ENCODE results near the gene MINAR1. TPM values are rescaled to one million over a fixed set of nuclear protein-coding genes. Genes with fewer than 3 reads are reported as not detected.

The MINAR1 gene
- total RNA-seq, 2 experiments from 2014 or later: 0.31 to 0.32 TPM

DNA sequence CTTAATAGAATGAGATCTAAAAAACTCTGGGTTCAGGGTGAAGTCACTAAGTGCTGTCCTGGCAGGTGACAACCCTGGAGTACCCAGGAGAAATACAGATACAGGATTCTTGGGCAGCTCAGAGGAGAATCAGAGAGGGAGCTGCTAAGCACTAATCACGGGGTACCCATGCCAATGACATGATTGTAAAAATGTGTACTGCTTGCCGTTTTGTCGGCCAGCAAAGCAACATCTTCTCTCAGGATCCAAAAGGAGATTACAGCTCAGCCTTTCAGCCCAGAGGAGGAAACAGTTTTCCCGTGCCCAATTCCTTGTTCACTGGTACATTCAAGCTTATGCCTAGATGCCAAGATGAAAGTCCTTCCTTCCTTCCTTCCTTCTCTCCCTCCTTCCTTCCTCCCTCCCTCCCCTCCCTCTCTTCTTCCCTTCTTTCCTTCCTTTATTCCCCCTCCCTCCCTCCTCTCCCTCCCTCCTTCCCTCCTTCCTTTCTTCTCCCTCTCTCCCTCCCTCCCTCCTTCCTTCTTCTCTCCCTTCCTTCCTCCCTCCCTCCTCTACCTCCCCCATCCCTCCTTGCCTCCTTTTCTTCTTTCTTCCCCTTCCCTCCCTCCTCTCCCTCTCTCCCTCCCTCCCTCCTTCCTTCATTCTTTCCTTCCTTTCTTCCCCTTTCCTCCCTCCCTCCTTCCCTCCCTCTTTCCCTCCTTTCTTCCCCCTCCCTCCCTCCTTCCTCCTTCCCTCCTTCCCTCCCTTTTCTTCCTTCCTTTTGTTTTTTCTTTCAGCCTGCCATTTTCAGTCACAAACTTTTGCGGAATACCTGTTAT is 4.1 kb upstream of the MINAR1 start:
- POLR2A ChIA-PET: no interaction called here
- CTCF ChIA-PET: no interaction called here

DNA sequence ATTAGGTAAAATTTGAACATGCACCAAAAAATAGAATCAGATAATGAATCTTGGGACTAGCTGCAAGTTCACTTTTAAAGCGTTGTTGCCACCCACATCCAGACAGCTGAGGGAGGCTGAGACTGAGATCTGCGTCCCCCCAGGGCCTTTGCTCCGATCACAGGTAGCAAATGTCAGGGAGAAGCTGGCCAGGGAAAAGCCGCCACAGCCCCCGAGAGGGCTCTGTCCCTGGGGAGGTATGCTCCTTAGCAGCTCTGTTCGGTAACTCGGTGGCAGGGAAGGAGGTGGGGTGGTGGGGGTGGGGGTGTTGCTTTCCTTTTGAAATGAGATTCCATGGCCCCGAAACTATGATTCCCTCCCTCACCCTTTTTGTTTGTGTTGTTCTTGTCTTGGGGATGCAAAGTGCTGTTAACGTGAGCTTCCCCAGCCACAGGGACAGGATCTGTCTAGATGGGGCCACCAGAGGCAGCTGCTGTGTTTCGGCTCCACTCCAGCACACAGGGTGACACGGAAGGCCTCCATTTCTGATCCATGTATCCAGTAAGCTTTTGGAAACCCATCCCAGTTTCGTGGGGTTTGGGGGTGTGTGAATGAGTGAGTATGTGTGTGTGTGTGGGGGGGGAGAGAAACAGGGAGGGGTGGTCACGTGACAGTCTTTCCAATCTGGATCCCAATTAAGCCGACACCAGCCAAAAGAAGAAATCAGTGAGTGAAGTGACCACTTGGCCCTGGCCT is 1.1 kb upstream of the MINAR1 start:
- ChIA-PET POLR2A (no interaction called here), CTCF (no interaction called here)

DNA sequence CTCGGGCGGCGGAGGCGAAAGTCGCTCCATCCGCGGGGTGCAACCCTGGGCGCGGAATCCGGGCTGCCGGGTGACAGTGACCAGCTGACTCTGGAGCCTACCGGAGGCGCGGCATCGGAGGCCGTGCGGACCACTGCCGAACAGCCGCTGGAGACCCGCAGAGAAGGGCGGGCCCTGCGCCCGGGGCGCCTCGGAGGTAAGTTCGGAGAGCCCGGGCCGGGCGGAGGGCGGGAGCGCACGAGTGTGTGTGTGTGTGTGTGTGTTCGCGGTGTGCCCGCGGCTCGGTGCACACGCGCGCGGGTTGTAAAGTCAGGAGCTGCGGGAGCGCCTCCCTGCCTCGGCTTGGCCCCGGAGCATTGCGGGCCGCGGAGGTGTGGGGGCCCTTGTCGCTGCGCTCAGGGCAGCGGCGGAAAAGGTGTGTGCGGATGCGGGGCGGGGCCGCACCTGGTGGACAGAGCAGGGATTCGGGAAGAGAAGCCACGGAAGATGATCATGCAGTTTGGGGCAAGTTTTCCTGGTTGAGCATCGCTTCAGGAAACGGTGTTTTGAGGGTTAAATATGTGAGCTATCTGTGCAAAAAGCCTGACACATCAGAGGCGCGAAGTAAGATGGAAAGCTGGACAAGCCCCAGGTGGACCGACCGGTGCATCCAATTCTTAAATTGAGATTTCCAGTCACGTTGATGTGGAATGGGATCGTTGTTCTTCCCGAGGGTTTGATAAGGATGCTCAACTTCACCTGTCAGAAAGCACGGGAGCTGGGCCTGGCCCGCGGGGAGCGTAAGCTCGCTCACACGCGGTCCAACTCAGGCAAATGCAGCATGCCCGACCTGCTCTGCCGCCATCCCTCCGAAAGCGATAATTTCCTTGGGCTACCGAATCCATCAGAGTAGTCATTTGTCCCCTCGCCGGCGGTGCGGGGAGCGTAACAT is 474 bp downstream of the MINAR1 start:
- POLR2A ChIA-PET: no interaction called here
- CTCF ChIA-PET: interaction anchor here (1.6 kb wide), 1 partner anchor 11 kb away, joined by 3 read pairs; no protein-coding TSS in a partner anchor

GRCh38 chr15:79433276-79433990 is 1.3 kb downstream of the MINAR1 start:
- POLR2A ChIA-PET: no interaction called here
- CTCF ChIA-PET: interaction anchor here (1.6 kb wide), 1 partner anchor 10 kb away, joined by 3 read pairs; no protein-coding TSS in a partner anchor

DNA sequence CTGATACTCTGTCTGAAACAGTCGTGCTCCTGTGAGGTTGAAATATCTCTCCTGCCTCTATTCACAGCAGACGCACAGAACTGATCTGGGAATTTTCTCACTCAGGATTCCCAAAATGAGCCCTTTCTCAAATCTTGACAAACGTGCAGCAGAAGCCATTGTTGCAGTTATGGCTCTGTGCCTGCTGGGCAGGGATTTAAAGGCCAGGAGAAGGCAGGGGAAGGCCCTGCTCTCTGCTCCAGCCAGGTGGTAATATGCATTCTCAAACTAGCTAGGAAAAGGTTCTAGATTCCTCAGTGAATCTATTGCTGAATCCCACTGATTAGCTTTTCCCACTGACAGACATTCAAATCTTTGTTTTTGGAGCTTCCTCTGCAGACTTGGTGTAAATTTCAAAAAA is 2.2 kb downstream of the MINAR1 start:
- ChIA-PET POLR2A (no interaction called here), CTCF (no interaction called here)

GRCh38 chr15:79436037-79436780 is 4.1 kb downstream of the MINAR1 start:
- ChIA-PET CTCF (no interaction called here), POLR2A (no interaction called here)

GRCh38 chr15:79437275-79438000 is 5.3 kb downstream of the MINAR1 start:
- CTCF ChIA-PET: no interaction called here

GRCh38 chr15:79439236-79439635 is 7.1 kb downstream of the MINAR1 start:
- POLR2A ChIA-PET: no interaction called here
- CTCF ChIA-PET: no interaction called here

More at GRCh38 chr15:79437275-79438000, 5.3 kb downstream of the MINAR1 start:
- POLR2A ChIA-PET: no interaction called here

GRCh38 chr15:79440355-79440908 is 8.3 kb downstream of the MINAR1 start:
- POLR2A ChIA-PET: no interaction called here
- CTCF ChIA-PET: no interaction called here

GRCh38 chr15:79442911-79443310 is 10.8 kb downstream of the MINAR1 start:
- POLR2A ChIA-PET: no interaction called here
- CTCF ChIA-PET: interaction anchor here (0.6 to 1.1 kb wide), 2 partner anchors 10 to 352 kb away, joined by 3 read pairs; partner anchors contain the start of gene MINAR1

GRCh38 chr15:79447060-79447459 is 14.9 kb downstream of the MINAR1 start:
- CTCF ChIA-PET: no interaction called here
- POLR2A ChIA-PET: no interaction called here

- ChIA-PET CTCF (no interaction called here), POLR2A (no interaction called here)
Observed at GRCh38 chr15:79450648-79451047, 18.5 kb downstream of the MINAR1 start.

DNA sequence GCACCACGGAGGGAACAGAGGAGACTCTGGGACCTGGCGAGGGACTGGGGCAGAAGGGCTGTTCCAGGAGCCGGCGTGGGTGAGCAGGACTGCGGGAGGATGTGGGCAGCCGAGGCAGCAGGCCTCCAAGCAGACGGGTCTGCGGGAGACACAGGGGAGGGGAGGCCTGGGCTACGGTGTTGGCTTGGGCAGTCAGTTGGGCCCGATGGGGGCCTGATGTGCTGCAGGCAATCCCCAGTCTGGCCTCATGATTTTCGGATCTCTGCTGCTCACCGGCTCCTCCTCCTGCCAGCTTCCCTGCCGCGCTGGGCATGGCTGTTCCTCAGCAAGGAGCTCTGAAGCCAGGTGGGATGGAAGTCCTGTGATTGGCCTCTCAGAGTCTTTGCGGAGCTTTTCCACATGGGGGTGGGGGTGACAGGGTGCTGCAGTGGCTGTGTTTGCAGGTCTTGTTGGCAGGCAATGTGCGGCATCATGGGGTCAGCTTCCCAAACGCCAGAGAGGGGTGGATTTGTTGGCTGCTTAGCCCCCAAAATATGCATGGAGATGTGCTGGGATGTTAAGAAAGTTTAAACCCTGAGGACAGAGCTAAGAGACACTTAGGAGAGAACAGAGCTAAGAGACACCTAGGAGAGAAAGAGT is 19.3 kb downstream of the MINAR1 start:
- POLR2A ChIA-PET: no interaction called here

DNA sequence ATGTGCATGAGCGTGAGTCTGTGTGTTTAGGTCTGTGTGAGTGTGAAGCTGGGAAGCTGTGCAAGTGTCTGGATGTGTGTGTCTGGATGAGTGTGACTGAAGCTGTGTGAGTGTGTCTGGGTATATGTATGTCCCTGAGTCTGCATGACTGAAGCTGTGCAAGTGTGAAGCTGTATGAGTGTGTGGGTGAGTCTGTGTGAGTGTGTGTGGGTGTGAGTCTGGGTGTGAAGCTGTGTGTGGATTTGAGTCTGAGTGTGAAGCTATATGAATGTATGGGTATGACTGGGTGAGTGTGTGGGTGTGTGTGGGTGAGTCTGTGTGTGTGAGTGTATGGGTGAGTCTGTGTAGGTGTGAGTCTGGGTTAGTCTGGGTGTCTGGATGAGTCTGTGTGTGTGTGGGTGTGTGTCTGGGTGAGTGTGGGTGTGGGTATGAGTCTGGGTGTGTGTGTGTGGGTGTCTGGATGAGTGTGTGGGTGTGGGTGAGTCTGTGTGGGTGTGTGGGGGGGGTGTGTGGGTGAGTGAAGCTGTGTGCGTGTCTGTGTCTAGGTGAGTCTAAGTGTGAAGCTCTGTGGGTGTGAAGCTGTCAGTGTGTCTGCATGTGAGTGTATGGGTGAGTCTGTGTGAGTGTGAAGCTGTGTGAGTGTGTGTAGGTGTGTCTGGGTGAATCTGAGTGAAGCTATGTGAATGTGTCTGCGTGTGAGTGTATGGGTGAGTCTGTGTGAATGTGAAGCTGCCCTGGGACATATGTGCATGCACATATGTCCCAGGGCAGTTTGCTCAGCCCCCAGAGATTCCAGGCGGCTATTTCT is 20.3 kb downstream of the MINAR1 start:
- POLR2A ChIA-PET: no interaction called here
- CTCF ChIA-PET: no interaction called here

More for the DNA sequence above, 19.3 kb downstream of the MINAR1 start:
- CTCF ChIA-PET: no interaction called here

DNA sequence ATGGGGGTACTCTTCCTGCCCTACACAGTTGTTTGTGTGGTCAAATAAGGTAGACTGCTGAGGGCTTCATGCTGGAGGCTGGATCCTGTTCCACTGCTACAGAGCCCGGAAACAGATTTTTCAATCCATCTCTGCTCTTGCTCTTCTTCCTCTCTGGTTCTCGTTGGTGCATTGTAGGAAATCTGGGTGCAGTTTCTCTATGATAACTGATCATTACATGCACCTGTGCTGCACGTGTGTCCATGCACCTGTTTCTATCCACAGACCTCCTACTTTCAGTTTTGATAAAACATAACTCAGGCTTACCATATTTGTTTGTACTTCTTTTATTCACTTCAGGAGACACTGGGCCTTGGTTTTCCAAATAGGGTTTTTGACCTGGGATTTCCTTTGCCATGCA is 21.3 kb downstream of the MINAR1 start:
- CTCF ChIA-PET: no interaction called here
- POLR2A ChIA-PET: no interaction called here

- ChIA-PET CTCF (no interaction called here), POLR2A (no interaction called here)
Observed at GRCh38 chr15:79454063-79454462, 21.9 kb downstream of the MINAR1 start.

DNA sequence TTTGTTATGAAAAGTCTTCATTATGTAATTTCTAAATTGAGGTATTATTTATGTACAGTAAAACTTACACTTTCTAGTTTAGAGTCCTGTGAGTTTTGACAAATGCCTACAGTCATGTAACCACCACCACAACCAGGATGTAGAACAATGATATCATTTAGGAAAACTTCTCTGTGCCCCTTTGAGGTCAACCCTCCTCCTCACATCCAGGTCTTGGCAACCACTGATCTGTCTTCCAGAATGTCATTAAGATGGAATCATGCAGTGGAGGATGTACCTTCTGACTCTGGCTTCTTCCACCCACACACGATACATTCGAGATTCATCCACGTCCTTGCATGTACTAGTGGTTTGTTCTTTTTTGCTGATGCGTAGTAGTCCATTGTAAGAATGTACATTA is 23.2 kb downstream of the MINAR1 start:
- ChIA-PET CTCF (no interaction called here), POLR2A (no interaction called here)

Measured in activated CD8-positive, alpha-beta memory T cell treated with anti-CD3 and anti-CD28 coated beads for 36 hours (primary cell).